ENCODE results near the gene STRAP. TPM values are rescaled to one million over a fixed set of nuclear protein-coding genes. Genes with fewer than 3 reads are reported as not detected.

The STRAP gene
- total and polyA plus RNA-seq, 2 donors from 2014 or later = 85.9 to 99.1 TPM

DNA sequence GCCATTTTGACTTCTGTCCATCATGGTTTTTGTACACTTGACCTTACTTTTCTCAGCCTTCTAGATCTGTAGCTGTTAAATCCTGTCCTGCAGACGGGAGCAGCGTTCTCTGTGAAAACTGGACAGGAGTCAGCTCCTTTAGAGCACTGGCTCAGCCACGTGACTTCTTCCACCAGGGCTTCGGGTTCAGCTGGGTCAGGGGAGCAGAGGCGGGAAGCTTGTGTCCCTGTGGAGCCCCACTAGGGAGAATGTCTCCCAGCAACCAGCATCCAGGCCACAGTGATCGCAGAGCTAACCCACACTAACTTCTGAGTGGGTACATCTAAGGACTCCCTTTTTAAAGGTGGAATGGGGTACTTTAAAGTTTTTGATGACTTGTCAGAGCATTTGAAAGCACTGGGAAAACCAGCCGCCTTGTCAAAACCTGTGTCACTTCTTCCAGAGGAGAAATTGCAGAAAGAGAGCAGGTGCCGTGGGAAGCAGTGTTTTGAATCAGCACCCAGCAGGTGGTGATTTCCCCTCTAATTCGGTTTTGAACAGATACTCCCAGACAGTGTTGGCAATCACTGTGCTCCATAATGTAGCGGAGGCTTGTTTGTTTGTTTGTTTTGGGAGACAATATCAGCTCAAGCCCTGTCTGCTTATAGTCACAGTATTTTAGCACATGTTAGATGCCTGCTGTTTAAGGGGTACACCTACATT is 46.8 kb downstream of the STRAP start:
- peak in 1 of 5 donors; percentile 61 for DNase-seq
- Histone ChIP-seq H3K4me3 (ENCODE audit: low read length in 3 of 3) (no peak overlapping the region), H3K27me3 (ENCODE audit: control insufficient read depth, insufficient read depth, low read length) (no peaks in the 10 kb centered on the region), H3K4me1 (ENCODE audit: control insufficient read depth in 2 of 3, insufficient read depth in 2 of 3, low read depth in 1 of 3, low read length in 3 of 3) (peaks cover 0 to 11% (median 6%) of the 10 kb centered on the region in 3 donors), H3K36me3 (ENCODE audit: control insufficient read depth in 2 of 3, insufficient read depth in 3 of 3, low read length in 3 of 3) (no peaks in the 10 kb centered on the region), H3K27ac (ENCODE audit: low read depth in 2 of 2, low read length in 2 of 2) (no peak overlapping the region), H3K9ac (ENCODE audit: low read length in 3 of 3) (no peak overlapping the region), H3K9me3 (ENCODE audit: control insufficient read depth in 2 of 3, insufficient read depth in 1 of 3, low read length in 3 of 3) (no peaks in the 10 kb centered on the region)
- intact Hi-C loops (cut with DNase I) = no loop called here
- TF ChIP-seq, protein P1, sequence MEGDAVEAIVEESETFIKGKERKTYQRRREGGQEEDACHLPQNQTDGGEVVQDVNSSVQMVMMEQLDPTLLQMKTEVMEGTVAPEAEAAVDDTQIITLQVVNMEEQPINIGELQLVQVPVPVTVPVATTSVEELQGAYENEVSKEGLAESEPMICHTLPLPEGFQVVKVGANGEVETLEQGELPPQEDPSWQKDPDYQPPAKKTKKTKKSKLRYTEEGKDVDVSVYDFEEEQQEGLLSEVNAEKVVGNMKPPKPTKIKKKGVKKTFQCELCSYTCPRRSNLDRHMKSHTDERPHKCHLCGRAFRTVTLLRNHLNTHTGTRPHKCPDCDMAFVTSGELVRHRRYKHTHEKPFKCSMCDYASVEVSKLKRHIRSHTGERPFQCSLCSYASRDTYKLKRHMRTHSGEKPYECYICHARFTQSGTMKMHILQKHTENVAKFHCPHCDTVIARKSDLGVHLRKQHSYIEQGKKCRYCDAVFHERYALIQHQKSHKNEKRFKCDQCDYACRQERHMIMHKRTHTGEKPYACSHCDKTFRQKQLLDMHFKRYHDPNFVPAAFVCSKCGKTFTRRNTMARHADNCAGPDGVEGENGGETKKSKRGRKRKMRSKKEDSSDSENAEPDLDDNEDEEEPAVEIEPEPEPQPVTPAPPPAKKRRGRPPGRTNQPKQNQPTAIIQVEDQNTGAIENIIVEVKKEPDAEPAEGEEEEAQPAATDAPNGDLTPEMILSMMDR (IDR thresholded peaks at IDR 0.05; ENCODE audit: borderline replicate concordance, extremely low read depth, insufficient read depth) = no peak
- no peak for FAIRE-seq

DNA sequence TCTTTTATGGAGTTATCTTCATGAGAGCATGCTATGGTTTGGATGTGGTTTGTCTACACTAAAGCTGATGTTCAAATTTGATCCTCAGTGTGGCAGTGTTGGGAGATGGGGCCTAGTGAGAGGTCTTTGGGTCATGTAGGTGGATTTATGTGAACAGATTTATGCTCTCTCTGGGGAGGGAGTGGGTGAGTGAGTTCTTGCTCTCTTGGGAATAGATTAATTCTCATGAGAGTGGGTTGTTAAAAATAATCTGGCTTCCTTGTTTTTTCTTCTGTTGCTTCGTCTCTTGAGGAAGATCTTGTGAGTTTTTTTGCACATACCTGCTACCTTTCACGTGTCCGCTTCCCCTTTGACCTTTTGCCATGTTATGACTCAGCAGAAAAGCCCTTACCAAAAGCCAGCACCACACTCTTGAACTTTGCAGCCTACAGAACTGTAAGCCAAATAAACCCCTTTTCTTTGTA is 49.4 kb downstream of the STRAP start:
- Histone ChIP-seq H3K9me3 (ENCODE audit: control insufficient read depth in 2 of 3, insufficient read depth in 1 of 3, low read length in 3 of 3) (no peaks in the 10 kb centered on the region), H3K4me3 (ENCODE audit: low read length in 3 of 3) (no peak overlapping the region), H3K27ac (ENCODE audit: low read depth in 2 of 2, low read length in 2 of 2) (no peak overlapping the region), H3K9ac (ENCODE audit: low read length in 3 of 3) (no peak overlapping the region), H3K27me3 (ENCODE audit: control insufficient read depth, insufficient read depth, low read length) (no peaks in the 10 kb centered on the region), H3K4me1 (ENCODE audit: control insufficient read depth in 2 of 3, insufficient read depth in 2 of 3, low read depth in 1 of 3, low read length in 3 of 3) (peaks cover 0 to 6% (median 5%) of the 10 kb centered on the region in 3 donors), H3K36me3 (ENCODE audit: control insufficient read depth in 2 of 3, insufficient read depth in 3 of 3, low read length in 3 of 3) (no peaks in the 10 kb centered on the region)
- TF ChIP-seq, protein P1 (IDR thresholded peaks at IDR 0.05; ENCODE audit: borderline replicate concordance, extremely low read depth, insufficient read depth) = no peak
- no peak for DNase-seq
- no peak for FAIRE-seq
- intact Hi-C loops (cut with DNase I) = no loop called here

DNA sequence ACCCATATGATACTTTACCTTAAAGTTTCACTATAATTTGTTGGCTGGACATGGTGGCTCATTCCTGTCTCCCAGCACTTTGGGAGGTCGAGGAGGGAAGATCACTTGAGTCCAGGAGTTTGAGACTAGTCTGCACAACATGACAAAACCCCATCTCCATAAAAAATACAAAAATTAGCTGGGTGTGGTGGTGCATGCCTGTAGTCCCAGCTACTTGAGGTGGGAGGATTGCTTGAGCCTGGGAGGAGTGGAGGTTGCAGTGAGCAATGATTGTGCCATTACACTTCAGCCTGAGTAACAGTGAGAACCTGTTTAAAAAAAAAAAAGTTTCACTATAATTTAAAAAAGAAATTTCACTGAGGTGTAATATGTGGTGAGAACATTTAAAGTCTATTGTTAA is 50.1 kb downstream of the STRAP start:
- Histone ChIP-seq H3K4me3 (ENCODE audit: low read length in 3 of 3) (no peak overlapping the region), H3K9me3 (ENCODE audit: control insufficient read depth in 2 of 3, insufficient read depth in 1 of 3, low read length in 3 of 3) (no peaks in the 10 kb centered on the region), H3K36me3 (ENCODE audit: control insufficient read depth in 2 of 3, insufficient read depth in 3 of 3, low read length in 3 of 3) (no peaks in the 10 kb centered on the region), H3K27me3 (ENCODE audit: control insufficient read depth, insufficient read depth, low read length) (no peaks in the 10 kb centered on the region), H3K27ac (ENCODE audit: low read depth in 2 of 2, low read length in 2 of 2) (no peak overlapping the region), H3K9ac (ENCODE audit: low read length in 3 of 3) (no peak overlapping the region), H3K4me1 (ENCODE audit: control insufficient read depth in 2 of 3, insufficient read depth in 2 of 3, low read depth in 1 of 3, low read length in 3 of 3) (peaks cover 0 to 6% (median 5%) of the 10 kb centered on the region in 3 donors)
- DNase-seq = no peak
- TF ChIP-seq, protein P1 (IDR thresholded peaks at IDR 0.05; ENCODE audit: borderline replicate concordance, extremely low read depth, insufficient read depth) = no peak
- intact Hi-C loops (cut with DNase I) = no loop called here
- no peak for FAIRE-seq

Data from kidney (tissue), 14 donors.